ENCODE data around the gene PDCD6IP.
"Not testable (repeated sequence)": the region's sequence is repeated elsewhere in the genome, so short reads cannot be mapped to it uniquely, and the experiment has no call there.

The PDCD6IP gene

DNA sequence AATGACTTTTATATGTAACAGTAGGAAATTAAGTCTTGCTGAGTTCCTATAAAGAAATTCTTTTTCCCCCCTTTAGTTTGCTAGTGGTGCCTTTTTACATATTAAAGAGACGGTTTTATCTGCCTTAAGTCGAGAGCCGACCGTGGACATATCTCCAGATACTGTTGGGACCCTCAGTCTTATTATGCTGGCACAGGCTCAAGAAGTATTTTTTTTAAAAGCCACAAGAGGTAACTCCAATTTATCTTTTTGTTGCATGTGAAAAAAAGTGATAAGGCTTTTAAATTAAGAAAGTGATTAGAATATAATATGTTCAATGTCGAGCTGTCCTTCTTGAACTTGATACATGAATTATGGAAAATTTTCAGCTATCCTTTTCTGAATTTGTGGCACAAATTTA is 26.7 kb downstream of the PDCD6IP start:
- H3K79me2 ChIP-seq (ENCODE audit: control insufficient read depth, insufficient read depth, low read length, unreplicated experiment): peaks cover 34% of the 10 kb centered on the region

DNA sequence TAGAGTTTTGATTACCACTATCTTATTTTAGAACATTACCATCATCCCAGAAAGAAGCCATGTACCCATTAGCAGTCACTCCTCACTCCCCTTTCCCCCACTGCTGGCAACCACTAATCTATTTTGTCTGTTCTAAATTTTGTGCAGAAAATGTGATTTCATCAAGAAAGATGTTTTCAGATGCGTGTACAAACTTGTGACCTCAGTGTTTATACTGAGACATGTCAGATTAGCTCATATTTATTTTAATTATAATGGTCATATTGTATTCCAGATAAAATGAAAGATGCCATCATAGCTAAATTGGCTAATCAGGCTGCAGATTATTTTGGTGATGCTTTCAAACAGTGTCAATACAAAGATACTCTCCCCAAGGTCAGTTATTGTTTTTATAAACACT is 27.8 kb downstream of the PDCD6IP start:
- no peak overlapping the region for H2AFZ ChIP-seq (ENCODE audit: low read length, unreplicated experiment)
- no peaks in the 10 kb centered on the region for H3K27me3 ChIP-seq (ENCODE audit: insufficient read depth, low read length)
- H3K27ac ChIP-seq (ENCODE audit: low read depth, low read length): peak overlapping the region; percentile 64
- peaks cover 30% of the 10 kb centered on the region for H3K79me2 ChIP-seq (ENCODE audit: control insufficient read depth, insufficient read depth, low read length, unreplicated experiment)
- H3K4me1 ChIP-seq (ENCODE audit: control insufficient read depth, insufficient read depth, low read length, unreplicated experiment): peaks cover 34% of the 10 kb centered on the region
- no peak overlapping the region for H3K4me3 ChIP-seq (ENCODE audit: low read depth, low read length)
- peaks cover 76% of the 10 kb centered on the region for H3K36me3 ChIP-seq (ENCODE audit: insufficient read depth, low read length)

More for the DNA sequence above, 26.7 kb downstream of the PDCD6IP start:
- H3K36me3 ChIP-seq (ENCODE audit: insufficient read depth, low read length): peaks cover 79% of the 10 kb centered on the region
- H3K27me3 ChIP-seq (ENCODE audit: insufficient read depth, low read length): no peaks in the 10 kb centered on the region
- H3K4me3 ChIP-seq (ENCODE audit: low read depth, low read length): no peak overlapping the region
- H2AFZ ChIP-seq (ENCODE audit: low read length, unreplicated experiment): no peak overlapping the region
- H3K4me1 ChIP-seq (ENCODE audit: control insufficient read depth, insufficient read depth, low read length, unreplicated experiment): peaks cover 25% of the 10 kb centered on the region
- no peak overlapping the region for H3K27ac ChIP-seq (ENCODE audit: low read depth, low read length)

DNA sequence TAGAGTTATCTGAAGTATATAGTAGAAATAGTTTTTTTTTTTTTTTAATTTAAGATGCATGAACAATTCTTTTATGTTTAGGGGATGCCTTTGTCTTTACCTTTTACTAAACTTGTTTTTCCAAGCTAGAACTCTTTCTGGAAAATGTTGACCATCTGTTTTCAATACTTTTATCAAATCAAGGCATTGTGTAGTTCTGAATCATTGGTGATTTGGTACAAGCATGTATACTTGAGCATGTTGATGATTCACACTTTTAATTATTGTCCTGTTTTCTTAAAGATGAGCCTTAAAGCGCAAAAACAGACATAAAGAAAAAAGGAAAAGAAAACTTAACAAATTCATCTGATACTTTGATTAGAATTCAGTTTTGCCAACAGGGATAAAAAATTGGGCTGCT is 28.3 kb downstream of the PDCD6IP start:
- Histone ChIP-seq H3K79me2 (ENCODE audit: control insufficient read depth, insufficient read depth, low read length, unreplicated experiment) (peaks cover 25% of the 10 kb centered on the region), H3K27ac (ENCODE audit: low read depth, low read length) (peak overlapping the region; percentile 64), H3K4me1 (ENCODE audit: control insufficient read depth, insufficient read depth, low read length, unreplicated experiment) (peaks cover 34% of the 10 kb centered on the region), H3K36me3 (ENCODE audit: insufficient read depth, low read length) (peaks cover 71% of the 10 kb centered on the region), H3K4me3 (ENCODE audit: low read depth, low read length) (no peak overlapping the region; the same call in 1 of the 2 replicates), H3K27me3 (ENCODE audit: insufficient read depth, low read length) (no peaks in the 10 kb centered on the region), H2AFZ (ENCODE audit: low read length, unreplicated experiment) (no peak overlapping the region)

DNA sequence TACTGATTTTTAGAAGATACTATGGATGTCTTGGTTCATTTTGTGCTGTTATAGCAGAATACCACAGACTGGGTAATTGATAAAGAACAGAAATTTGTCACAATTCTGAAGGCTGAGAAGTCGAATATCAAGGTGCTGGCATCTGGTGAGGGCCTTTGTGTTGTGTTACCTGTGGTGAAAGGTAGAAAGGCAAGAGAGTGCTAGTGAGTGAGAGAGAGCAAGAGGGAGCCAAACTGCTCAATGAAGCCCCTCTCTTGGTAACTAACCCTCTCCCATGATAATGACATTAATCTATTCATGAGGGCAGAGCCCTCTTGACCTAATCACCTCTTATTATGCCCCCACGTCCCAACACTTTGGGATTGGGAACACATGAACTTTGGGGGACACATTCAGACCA is 31.3 kb downstream of the PDCD6IP start:
- H3K79me2 ChIP-seq (ENCODE audit: control insufficient read depth, insufficient read depth, low read length, unreplicated experiment): peaks cover 34% of the 10 kb centered on the region
- H3K4me3 ChIP-seq (ENCODE audit: low read depth, low read length): no peak overlapping the region
- H3K27ac ChIP-seq (ENCODE audit: low read depth, low read length): no peak overlapping the region
- peaks cover 45% of the 10 kb centered on the region for H3K4me1 ChIP-seq (ENCODE audit: control insufficient read depth, insufficient read depth, low read length, unreplicated experiment)
- H3K27me3 ChIP-seq (ENCODE audit: insufficient read depth, low read length): no peaks in the 10 kb centered on the region
- no peak overlapping the region for H2AFZ ChIP-seq (ENCODE audit: low read length, unreplicated experiment)
- peaks cover 55% of the 10 kb centered on the region for H3K36me3 ChIP-seq (ENCODE audit: insufficient read depth, low read length)

DNA sequence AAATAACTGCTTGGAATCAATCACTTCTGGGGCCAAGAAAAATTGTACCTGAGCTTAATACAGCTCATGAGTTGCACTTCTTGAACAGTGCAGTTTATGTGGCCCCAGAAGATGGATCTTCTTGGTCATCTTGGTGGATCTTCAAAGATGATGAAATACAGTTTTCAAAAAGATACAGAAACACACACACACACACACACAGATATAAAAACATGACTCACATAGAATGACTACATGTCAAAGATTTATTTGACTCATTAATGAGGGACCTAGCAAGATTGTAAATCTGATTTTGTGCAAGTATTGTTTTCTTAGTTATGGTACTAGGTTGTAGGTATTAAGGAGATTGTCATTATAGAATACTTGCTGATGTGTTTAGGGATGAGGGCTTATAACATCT is 32.6 kb downstream of the PDCD6IP start:
- H3K27ac ChIP-seq (ENCODE audit: low read depth, low read length): no peak overlapping the region
- H3K36me3 ChIP-seq (ENCODE audit: insufficient read depth, low read length): peaks cover 49% of the 10 kb centered on the region
- peaks cover 35% of the 10 kb centered on the region for H3K4me1 ChIP-seq (ENCODE audit: control insufficient read depth, insufficient read depth, low read length, unreplicated experiment)
- no peak overlapping the region for H3K4me3 ChIP-seq (ENCODE audit: low read depth, low read length)
- H3K27me3 ChIP-seq (ENCODE audit: insufficient read depth, low read length): no peaks in the 10 kb centered on the region
- peaks cover 31% of the 10 kb centered on the region for H3K79me2 ChIP-seq (ENCODE audit: control insufficient read depth, insufficient read depth, low read length, unreplicated experiment)
- no peak overlapping the region for H2AFZ ChIP-seq (ENCODE audit: low read length, unreplicated experiment)

DNA sequence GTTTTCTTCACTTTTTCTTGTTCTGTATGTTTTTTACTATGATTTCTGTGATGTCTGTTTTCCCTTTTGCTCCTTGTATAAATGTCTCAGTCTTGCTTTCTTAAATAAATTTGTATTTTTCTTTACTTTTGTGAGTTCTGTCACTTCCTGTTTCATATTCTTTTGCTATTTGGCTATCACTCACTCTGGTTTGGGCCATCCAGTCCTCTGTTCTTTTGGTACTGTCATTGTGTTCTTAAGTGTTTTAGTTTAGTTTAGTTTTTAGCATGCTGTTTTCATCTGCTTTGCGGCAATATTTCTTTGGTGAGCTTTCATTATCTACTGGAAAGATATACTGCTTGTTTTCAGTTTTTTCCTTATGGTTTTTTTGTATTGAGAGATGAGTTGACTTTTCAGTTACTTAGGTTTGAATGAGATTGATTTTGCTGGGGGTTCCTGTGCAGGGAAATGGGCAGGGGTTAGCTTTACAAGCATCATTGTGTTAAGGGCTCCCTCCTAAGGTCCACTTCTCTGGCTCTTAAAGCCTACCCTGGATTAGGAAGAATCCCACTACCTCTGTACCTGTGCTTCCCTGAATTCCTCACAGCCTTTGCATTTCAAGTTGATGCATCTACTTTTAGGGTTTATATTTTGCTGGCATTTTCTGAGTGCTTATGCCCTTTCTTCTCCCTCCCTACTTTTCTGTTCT is 35.1 kb downstream of the PDCD6IP start:
- no peak overlapping the region for H2AFZ ChIP-seq (ENCODE audit: low read length, unreplicated experiment)
- no peak overlapping the region for H3K4me3 ChIP-seq (ENCODE audit: low read depth, low read length)
- peaks cover 19% of the 10 kb centered on the region for H3K4me1 ChIP-seq (ENCODE audit: control insufficient read depth, insufficient read depth, low read length, unreplicated experiment)
- H3K36me3 ChIP-seq (ENCODE audit: insufficient read depth, low read length): peaks cover 28% of the 10 kb centered on the region
- H3K79me2 ChIP-seq (ENCODE audit: control insufficient read depth, insufficient read depth, low read length, unreplicated experiment): peaks cover 23% of the 10 kb centered on the region
- no peaks in the 10 kb centered on the region for H3K27me3 ChIP-seq (ENCODE audit: insufficient read depth, low read length)
- H3K27ac ChIP-seq (ENCODE audit: low read depth, low read length): no peak overlapping the region

DNA sequence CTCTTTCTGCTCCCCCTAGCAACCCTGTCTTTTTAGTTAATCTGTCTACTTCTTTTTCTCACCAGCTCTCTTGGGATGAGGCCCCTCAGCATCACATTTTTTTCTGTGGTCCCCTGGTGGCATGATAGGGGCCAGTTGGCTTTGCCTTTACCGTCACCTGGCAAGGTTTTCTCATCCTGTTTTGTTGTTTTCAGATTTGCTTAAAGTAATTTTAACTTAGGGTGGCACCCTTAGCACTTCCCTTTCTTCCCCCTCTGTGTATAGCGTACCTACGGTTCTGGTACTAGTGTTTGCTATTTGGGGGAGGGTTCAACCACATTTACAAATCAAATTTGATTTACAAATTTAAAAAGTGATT is 35.6 kb downstream of the PDCD6IP start:
- Histone ChIP-seq H3K27ac (ENCODE audit: low read depth, low read length) (no peak overlapping the region), H2AFZ (ENCODE audit: low read length, unreplicated experiment) (no peak overlapping the region), H3K36me3 (ENCODE audit: insufficient read depth, low read length) (peaks cover 24% of the 10 kb centered on the region), H3K4me3 (ENCODE audit: low read depth, low read length) (no peak overlapping the region), H3K79me2 (ENCODE audit: control insufficient read depth, insufficient read depth, low read length, unreplicated experiment) (peaks cover 21% of the 10 kb centered on the region), H3K4me1 (ENCODE audit: control insufficient read depth, insufficient read depth, low read length, unreplicated experiment) (peaks cover 19% of the 10 kb centered on the region), H3K27me3 (ENCODE audit: insufficient read depth, low read length) (no peaks in the 10 kb centered on the region)

DNA sequence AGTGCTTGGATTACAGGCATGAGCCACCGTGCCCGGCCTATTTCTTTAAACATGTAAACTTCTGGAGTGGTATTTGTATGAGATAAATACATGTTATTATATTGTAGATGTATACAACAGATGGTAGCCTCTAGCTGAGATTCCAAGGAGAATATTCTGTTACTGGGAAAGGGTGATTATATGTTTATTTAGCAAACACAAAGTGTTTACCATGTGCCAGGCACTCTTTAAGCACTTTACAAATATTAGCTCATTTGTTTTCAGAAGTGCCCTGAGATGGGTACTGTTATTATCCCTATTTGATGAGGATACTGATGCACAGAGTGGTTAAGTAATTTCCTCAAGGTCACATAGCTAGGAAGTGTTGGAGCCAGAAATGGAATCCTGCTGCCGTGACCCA is 38.8 kb downstream of the PDCD6IP start:
- H3K27me3 ChIP-seq (ENCODE audit: insufficient read depth, low read length); H2AFZ ChIP-seq (ENCODE audit: low read length, unreplicated experiment); H3K27ac ChIP-seq (ENCODE audit: low read depth, low read length); H3K36me3 ChIP-seq (ENCODE audit: insufficient read depth, low read length); H3K4me3 ChIP-seq (ENCODE audit: low read depth, low read length): not testable (repeated sequence)
- H3K4me1 ChIP-seq (ENCODE audit: control insufficient read depth, insufficient read depth, low read length, unreplicated experiment): peaks cover 11% of the 10 kb centered on the region
- H3K79me2 ChIP-seq (ENCODE audit: control insufficient read depth, insufficient read depth, low read length, unreplicated experiment): peaks cover 16% of the 10 kb centered on the region

DNA sequence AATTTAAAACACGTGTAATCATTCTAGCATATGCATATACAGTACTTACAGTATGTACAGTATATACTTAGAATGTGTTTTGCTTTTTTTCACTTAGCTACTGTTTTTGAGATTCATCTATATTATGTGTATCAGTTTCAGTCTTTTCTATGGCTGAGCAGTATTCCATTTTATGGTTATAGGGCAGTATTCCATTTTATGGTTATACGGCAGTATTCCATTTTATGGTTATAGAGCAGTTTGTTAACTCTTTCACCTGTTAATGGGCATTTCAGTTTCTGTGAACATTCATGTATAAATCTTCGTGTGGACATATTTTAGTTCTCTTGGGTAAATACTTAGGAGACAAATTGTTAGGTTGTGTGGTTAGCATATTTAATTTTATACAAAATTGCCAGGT is 40.9 kb downstream of the PDCD6IP start:
- H3K4me3 ChIP-seq (ENCODE audit: low read depth, low read length): no peak overlapping the region
- peaks cover 7% of the 10 kb centered on the region; the same call in 1 of the 2 replicates for H3K36me3 ChIP-seq (ENCODE audit: insufficient read depth, low read length)
- H3K27ac ChIP-seq (ENCODE audit: low read depth, low read length): no peak overlapping the region
- H2AFZ ChIP-seq (ENCODE audit: low read length, unreplicated experiment): no peak overlapping the region
- no peaks in the 10 kb centered on the region for H3K27me3 ChIP-seq (ENCODE audit: insufficient read depth, low read length)
- H3K79me2 ChIP-seq (ENCODE audit: control insufficient read depth, insufficient read depth, low read length, unreplicated experiment): no peaks in the 10 kb centered on the region
- H3K4me1 ChIP-seq (ENCODE audit: control insufficient read depth, insufficient read depth, low read length, unreplicated experiment): no peaks in the 10 kb centered on the region

DNA sequence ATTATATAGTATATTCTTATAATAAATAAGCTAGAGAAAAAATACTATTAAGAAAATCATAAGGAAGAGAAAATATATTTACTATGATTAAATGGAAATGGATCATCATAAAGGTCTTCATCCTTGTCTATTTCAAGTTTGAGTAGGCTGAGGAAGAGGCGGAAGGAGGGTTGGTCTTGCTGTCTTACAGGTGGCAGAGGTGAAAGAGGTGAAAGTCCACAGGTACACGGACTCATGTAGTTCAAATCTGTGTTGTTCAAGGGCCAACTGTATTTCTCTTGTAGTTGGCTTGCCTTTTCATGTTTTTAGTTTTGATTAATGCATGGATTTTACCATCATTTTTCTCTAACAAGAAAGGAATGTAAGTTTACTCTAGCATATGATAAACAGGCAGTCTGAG is 41.7 kb downstream of the PDCD6IP start:
- H2AFZ ChIP-seq (ENCODE audit: low read length, unreplicated experiment): no peak overlapping the region
- H3K4me1 ChIP-seq (ENCODE audit: control insufficient read depth, insufficient read depth, low read length, unreplicated experiment): no peaks in the 10 kb centered on the region
- no peaks in the 10 kb centered on the region for H3K79me2 ChIP-seq (ENCODE audit: control insufficient read depth, insufficient read depth, low read length, unreplicated experiment)
- H3K27me3 ChIP-seq (ENCODE audit: insufficient read depth, low read length): no peaks in the 10 kb centered on the region
- no peak overlapping the region for H3K27ac ChIP-seq (ENCODE audit: low read depth, low read length)
- peaks cover 9% of the 10 kb centered on the region for H3K36me3 ChIP-seq (ENCODE audit: insufficient read depth, low read length)
- H3K4me3 ChIP-seq (ENCODE audit: low read depth, low read length): no peak overlapping the region

DNA sequence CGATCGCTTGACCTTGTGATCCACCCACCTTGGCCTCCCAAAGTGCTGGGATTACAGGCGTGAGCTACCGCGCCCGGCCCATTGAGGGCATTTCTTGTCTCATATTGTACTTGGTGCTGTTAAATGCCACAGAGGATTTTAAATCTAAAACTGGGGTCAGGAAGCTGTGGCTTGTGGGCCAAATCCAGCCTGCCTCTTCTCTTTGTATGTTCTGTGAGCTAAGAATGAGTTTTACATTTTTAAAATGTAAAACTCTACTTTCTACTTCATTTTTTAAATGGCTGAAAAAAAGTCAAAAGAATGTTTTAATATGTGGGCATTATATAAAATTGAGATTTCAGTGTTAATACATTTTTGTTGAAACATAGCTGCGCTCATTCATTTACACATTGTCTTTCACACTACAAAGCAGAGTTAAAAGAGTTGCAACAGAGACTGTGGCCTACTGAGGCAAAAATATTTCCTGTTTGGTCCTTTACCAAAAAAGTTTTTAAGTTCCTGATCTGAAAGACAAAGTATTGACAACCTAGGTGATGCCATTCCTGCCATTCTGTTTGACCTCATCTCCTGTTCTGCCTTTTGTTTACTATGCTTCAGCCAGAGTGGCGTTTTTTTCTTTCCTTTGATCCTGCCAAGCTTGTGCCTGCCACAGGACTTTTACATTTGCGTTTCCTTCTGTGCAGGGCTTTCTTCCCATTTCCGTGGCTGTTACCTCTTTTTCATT is 50.4 kb downstream of the PDCD6IP start:
- peaks cover 9% of the 10 kb centered on the region for H3K4me1 ChIP-seq (ENCODE audit: control insufficient read depth, insufficient read depth, low read length, unreplicated experiment)
- no peak overlapping the region for H3K4me3 ChIP-seq (ENCODE audit: low read depth, low read length)
- H3K27me3 ChIP-seq (ENCODE audit: insufficient read depth, low read length): no peaks in the 10 kb centered on the region
- H3K27ac ChIP-seq (ENCODE audit: low read depth, low read length): no peak overlapping the region
- peaks cover 2% of the 10 kb centered on the region for H3K79me2 ChIP-seq (ENCODE audit: control insufficient read depth, insufficient read depth, low read length, unreplicated experiment)
- no peak overlapping the region for H2AFZ ChIP-seq (ENCODE audit: low read length, unreplicated experiment)
- H3K36me3 ChIP-seq (ENCODE audit: insufficient read depth, low read length): peaks cover 8% of the 10 kb centered on the region

All from ACC112 (cell line).